Kidney glomerular epithelial cell (primary cell): ENCODE results near the gene LEMD2.
A peak's percentile ranks its signal among the peaks of the same experiment; 100 is the strongest.

ENCODE experiments used
- DNase-seq: peaks from one replicate; lab custom pipeline; 2025; lab: John Stamatoyannopoulos, UW

The LEMD2 gene

DNA sequence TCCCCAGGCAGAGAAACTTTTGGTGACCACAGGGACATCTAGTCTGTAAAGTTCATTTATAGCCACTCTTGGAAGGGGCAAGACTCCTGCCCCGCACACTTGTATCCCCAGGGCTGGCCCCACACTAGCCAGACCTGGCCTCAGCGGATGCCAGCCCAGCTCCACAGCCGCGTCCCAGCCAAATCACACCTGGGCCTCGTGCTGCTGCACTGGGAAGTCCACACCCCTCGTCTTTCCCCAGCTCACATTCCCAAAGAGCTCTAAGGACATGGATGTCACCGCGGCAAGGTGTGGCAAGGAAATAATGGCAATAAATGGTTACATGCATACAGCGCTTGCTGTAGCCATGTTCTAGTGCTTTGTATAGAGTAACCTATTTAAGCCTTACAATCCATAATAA is 50.8 kb downstream of the LEMD2 start:
- DNase-seq = no peak

DNA sequence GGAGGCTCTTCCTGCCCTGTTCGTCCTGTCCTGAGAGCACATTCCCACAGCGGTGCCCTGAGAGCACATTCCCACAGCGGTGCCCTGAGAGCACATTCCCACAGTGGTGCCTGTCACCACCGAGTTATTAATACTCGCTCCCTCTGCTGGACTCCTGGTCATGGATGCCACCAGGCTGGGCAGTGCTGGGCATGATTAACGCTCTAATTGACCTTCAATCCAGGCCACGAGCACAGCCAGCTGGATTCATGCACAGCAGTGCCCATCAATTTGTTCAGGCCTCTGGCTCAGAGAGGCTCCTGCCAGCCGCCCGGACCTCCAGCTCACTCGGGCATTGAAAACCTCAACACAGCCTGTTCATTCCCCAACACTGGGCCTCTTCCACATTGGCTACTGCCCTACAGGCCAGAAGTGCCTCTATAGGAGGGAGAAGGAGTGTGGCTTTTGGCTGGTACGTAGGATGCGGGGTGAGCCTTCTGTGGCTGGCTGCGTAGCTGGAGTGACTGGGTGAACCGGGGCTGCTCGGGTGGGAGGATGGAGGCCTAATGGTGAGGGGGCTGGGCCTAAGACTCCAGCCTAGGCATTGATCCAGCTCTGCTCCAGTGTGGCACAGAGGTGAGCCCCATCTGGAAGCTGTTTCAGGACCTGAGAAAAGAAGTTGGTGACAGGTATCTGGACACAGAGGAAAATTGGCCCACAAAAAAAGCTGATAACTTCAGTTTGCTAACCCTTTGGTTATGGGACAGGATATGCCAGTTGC is 51.5 kb downstream of the LEMD2 start:
- no peak for DNase-seq

- DNase-seq = no peak
These were observed 53.7 kb downstream of the LEMD2 start for GRCh38 chr6:33735216-33735615.

DNA sequence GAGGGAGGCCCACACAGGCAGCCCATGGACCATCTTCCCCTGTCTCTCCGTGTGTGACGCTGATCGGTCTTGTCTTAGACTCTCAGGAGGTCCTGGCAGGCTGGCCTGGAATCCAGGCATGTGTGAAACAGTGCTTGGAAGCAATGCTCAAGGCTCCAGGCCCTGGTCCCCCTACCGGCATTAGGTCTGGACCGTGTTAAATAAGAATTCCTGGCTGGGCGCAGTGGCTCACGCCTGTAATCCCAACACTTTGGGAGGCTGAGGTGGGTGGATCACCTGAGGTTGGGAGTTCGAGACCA is 55.3 kb downstream of the LEMD2 start:
- DNase-seq = no peak

DNA sequence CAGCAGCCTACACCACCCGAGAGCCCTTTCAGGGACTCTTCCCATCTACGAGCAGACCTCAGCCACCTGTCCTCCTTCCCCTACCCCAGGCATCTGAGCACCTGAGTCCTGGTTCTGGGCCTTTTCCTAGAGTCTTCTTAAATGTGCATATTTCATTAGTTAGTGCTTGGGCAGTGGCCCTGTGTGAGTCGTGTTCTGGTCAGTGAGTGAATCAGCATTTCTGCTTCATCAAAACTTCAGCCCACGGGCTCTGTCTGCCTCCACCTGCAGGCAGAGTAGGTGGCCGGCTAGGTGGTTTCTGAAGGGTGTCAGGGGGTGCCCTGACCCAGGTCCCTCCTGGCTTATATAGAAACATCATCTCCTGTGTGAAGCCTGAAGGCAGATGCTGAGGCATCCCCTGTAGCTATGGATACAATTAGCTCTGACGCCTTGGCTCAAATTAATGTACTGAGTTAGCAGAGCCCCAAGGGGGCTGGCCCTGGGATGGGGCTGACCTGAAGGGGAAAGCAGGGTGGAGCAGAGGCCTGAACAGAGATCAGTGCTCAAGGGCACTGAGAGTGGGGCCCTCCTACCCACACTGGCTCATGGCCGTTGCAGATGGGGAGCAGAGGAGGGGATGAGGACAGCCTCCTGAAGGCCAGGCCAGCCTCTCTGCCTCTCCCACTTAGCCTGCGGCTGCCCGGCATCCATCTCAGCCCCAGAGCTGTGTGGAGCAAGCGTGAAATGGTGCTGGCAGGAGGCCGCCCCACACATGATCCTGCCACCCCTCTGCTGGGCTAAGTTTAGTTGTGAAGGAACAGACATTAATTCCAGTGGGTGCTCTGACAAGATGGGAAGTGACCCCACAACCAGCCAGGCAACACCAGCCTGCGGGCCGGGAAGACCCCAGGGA is 55.9 kb downstream of the LEMD2 start:
- peak; percentile 47 for DNase-seq

- DNase-seq = no peak
These were observed 56.5 kb downstream of the LEMD2 start for GRCh38 chr6:33732385-33732784.

DNA sequence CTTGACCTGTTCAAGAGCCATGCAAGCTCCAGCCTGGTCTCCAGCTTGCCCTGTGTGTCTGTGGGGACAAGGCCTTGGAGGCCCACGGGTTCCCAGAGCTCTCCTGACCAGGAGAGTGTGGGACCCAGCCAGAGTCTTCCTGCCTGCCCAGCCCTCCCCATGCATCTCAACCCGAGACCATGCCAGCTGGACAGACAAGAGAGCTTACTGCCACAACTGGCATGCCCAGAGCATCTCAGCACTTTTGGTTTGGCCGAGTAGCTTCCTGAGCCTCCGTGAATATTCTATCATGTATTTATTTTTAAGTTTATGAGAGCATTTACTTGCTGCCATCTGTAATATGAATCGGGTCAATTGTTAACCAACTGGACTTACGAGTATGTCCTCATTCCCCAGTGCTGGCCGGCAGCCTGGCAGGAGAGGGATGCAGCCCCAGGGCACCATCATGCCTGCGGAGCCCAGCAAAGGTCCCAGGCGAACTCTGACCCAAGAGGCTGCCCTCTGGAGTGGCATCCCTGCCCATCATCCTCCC is 57.1 kb downstream of the LEMD2 start:
- DNase-seq = no peak

- DNase-seq = no peak
These were observed 57.9 kb downstream of the LEMD2 start for GRCh38 chr6:33731035-33731434.

DNA sequence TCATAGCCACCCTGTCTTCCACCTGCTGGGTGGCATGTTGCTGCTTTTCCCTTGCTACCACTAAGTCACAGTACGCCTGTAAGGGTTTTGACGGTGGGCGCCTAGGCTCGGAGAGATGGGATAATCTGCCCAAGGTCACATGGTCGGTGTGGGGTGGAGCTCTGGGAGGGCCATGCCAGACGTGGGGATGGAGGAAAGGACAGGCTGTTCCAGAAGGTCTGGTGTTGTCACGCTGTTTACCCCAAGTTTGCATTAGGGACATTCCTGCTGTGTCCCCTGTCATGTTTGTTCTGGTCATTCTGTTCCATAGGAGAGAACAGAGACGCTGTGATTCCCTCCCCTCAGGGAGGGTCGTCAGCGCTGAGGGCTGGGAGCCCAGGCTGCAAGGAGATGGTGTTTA is 58.3 kb downstream of the LEMD2 start:
- no peak for DNase-seq

DNA sequence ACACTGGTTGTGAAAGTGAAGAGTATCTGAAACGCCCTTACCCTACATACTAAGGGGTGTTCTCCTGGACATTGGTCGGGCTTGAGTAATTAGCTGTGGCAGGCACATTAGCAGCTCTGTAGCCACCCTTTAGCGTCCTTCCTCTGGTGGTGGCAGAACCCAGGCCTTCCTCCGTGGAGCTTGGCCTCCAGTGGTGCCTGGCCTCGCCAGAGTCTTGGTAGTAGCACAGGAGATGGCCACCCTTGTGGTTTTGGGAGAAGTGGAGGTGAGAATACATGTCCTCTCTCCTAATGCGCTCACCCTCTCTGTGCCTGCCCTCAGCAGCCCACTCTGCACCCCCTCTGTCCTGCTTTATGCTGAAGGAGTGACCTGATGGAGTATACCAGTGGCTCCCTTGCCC is 59.9 kb downstream of the LEMD2 start:
- DNase-seq = no peak

DNA sequence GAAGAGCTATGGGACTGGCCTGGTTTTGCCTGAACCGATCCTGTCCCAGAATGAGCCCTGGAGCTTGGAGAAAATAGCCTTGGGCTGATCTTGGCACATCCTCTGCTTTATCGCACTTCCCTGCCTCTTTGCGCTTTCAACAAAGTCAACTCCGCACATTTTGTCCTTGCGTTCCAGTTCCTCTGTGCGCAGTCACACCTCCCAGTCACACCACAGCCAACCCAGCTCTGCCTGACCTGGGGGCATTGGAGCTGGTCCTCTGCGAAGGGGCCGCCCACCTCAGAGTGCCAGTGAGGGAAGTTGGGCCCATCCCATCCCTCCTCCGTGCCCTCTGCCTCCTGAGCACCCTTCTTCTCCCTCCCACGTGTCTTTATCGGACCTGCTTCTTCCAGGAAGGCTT is 60.5 kb downstream of the LEMD2 start:
- no peak for DNase-seq

GRCh38 chr6:33727932-33728331 is 61.0 kb downstream of the LEMD2 start:
- DNase-seq = no peak

- no peak for DNase-seq
These were observed 61.8 kb downstream of the LEMD2 start for GRCh38 chr6:33727126-33727525.

- DNase-seq = no peak
These were observed 62.2 kb downstream of the LEMD2 start for GRCh38 chr6:33726696-33727095.

GRCh38 chr6:33725891-33726673 is 62.8 kb downstream of the LEMD2 start:
- no peak for DNase-seq

GRCh38 chr6:33725222-33725621 is 63.7 kb downstream of the LEMD2 start:
- no peak for DNase-seq

DNA sequence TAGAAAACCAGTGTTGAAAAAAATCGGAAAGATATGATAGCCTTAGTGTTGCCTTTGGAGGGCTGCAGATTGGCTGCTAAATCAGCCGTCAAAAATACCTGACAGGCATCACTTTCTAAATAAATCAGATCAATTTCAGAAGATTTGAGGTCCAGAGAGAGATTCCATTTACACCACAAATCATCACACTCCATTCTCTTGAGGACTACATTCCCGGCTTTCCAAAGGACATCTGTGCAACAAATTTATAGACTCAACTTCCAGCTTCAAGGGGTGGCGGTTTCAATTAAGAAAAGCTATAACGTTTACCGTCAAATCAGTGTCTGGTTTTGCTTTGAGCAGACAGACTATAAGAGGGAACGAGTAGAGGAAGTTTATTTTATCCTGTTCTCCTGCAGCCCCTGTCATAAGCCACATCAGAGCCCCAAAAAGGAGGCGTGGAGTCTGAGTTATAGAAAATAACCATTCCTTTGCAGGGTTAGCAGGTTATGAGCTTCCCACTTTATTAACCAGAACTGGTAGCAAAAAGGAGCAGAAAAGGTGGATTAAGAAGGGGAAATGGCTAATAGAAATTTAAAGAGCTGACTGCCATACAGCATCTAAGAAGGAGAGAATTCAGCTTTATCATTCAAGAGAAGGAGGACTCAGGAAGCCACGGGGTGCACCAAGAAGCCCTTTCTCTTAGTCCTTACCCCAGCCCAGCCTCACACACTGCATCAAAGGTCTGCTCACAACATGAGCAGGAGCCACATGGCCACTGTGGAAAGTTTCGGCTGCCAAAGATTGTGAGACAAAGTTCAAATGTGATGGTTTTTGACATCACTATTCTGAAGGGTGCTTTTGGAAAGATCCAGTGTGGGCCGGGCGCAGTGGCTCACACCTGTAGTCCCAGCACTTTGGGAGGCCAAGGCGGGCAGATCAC is 64.6 kb downstream of the LEMD2 start:
- DNase-seq = no peak

- no peak for DNase-seq
These were observed 65.4 kb downstream of the LEMD2 start for GRCh38 chr6:33723371-33724085.

DNA sequence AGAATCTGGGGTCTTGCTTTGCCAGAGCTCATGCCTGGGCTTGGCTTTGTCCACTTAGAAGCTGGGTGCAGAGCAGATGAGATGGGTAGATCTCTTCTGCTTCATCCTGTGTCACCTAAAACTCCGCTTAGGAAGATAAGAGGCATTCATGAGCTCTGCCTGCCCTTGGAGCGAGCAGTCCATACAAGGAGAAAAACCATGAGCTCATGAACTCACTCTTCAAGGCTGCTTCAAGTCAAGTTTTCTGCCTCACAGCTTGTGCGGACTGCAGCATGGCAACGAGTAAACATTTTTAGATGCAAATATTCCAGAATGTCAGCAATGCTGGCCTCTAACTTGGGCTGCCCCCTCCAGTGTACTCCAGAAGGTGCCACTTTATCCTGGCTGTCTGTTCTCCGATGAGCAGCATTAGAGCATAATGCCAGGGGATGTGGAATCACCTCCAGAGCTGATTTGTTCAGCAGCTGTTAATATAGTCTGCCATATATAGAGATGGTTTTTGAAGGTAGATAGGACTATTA is 66.8 kb downstream of the LEMD2 start:
- DNase-seq = no peak

DNA sequence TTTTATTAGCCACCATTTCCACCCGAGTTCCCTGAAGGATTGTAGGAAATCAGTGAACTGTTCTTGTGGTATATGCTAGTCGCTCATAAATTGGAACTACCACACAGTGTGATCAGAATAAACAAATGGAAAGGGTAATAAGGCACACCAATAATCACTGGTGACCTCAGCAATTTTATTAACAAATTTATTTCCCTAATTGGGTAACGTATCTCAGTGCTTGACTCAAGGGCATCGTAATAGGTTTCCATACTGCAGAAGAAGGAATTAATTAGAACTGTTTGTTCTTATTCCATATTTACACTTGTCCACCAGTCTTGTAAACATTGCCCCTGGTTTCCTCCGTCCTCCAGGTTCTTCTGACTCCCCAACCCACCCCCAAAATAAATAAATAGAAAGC is 67.4 kb downstream of the LEMD2 start:
- DNase-seq = no peak
